Astrocyte (in vitro differentiated cells and primary cell): Measurements from ENCODE around the gene PAOX. TPM values are rescaled to one million over a fixed set of nuclear protein-coding genes. Genes with fewer than 3 reads are reported as not detected.

Experiments
- DNase-seq: peaks from one replicate; pipeline ENCODE4 v3.0.0-alpha.2; 2010; ENCODE audit warnings: low read depth
- FAIRE-seq: peaks from 2 replicates; lab custom pipeline; 2011; peaks lifted over from hg19 to GRCh38; lab: Jason Lieb, UNC
- H2AFZ ChIP-seq: 2 replicates; pipeline ENCODE4 v1.6.0; 2012; ENCODE audit warnings: low read depth, low read length, inconsistent platforms
- H3K27ac ChIP-seq: 2 replicates; pipeline ENCODE4 v1.5.1; 2011; ENCODE audit warnings: low read depth, low read length, inconsistent platforms
- H3K27me3 ChIP-seq: 2 replicates; pipeline ENCODE4 v1.6.0; 2011; ENCODE audit warnings: low read length, inconsistent platforms; ENCODE audit not compliant: insufficient read depth
- H3K36me3 ChIP-seq: 2 replicates; pipeline ENCODE4 v1.5.1; 2011; ENCODE audit warnings: low read length, inconsistent platforms; ENCODE audit not compliant: insufficient read depth
- H3K4me1 ChIP-seq: 2 replicates; pipeline ENCODE4 v1.5.1; 2011; ENCODE audit warnings: low read length, inconsistent platforms; ENCODE audit not compliant: insufficient read depth
- H3K4me2 ChIP-seq: 2 replicates; pipeline ENCODE4 v1.6.0; 2012; ENCODE audit warnings: low read length, inconsistent platforms
- H3K4me3 ChIP-seq: 2 replicates; pipeline ENCODE4 v1.5.1; 2011; ENCODE audit warnings: low read depth, mild to moderate bottlenecking, low read length, inconsistent platforms; ENCODE audit not compliant: insufficient read depth
- H3K79me2 ChIP-seq: 2 replicates; pipeline ENCODE4 v1.6.0; 2012; ENCODE audit warnings: mild to moderate bottlenecking, low read length, inconsistent platforms; ENCODE audit not compliant: insufficient read depth
- H3K9ac ChIP-seq: 2 replicates; pipeline ENCODE4 v1.6.0; 2012; ENCODE audit warnings: mild to moderate bottlenecking, low read length, inconsistent platforms
- H3K9me3 ChIP-seq: 2 replicates; pipeline ENCODE4 v1.5.1; 2012; ENCODE audit warnings: low read depth, mild to moderate bottlenecking, low read length, inconsistent platforms; ENCODE audit not compliant: insufficient read depth
- H4K20me1 ChIP-seq: 2 replicates; pipeline ENCODE4 v1.6.0; 2012; ENCODE audit warnings: low read length, inconsistent platforms; ENCODE audit not compliant: insufficient read depth
- H3K27ac Mint-ChIP-seq: one replicate; pipeline ENCODE4 v1.8.0; 2021; ENCODE audit warnings: mild to moderate bottlenecking, mixed read lengths; ENCODE audit not compliant: unreplicated experiment
- H3K27me3 Mint-ChIP-seq: one replicate; pipeline ENCODE4 v1.8.0; 2021; ENCODE audit warnings: low read depth, mixed read lengths; ENCODE audit not compliant: unreplicated experiment
- H3K36me3 Mint-ChIP-seq: one replicate; pipeline ENCODE4 v1.8.0; 2021; ENCODE audit warnings: low read depth, mixed read lengths; ENCODE audit not compliant: unreplicated experiment
- H3K4me1 Mint-ChIP-seq: one replicate; pipeline ENCODE4 v1.8.0; 2021; ENCODE audit warnings: low read depth, mixed read lengths; ENCODE audit not compliant: unreplicated experiment
- H3K4me3 Mint-ChIP-seq: one replicate; pipeline ENCODE4 v1.8.0; 2021; ENCODE audit warnings: mild to moderate bottlenecking, moderate library complexity, mixed read lengths; ENCODE audit not compliant: unreplicated experiment
- H3K9me3 Mint-ChIP-seq: one replicate; pipeline ENCODE4 v1.8.0; 2021; ENCODE audit warnings: mild to moderate bottlenecking, mixed read lengths; ENCODE audit not compliant: unreplicated experiment
- EZH2 ChIP-seq: IDR thresholded peaks from 2 replicates; pipeline ENCODE4 v1.6.1; 2012; ENCODE audit warnings: mild to moderate bottlenecking, low read length, inconsistent platforms; ENCODE audit not compliant: insufficient read depth
- total RNA-seq: library from RNA; stranded (reverse); gene quantifications from 2 replicates; pipeline ENCODE4 v1.2.1, GENCODE V29; 2021
- TF ChIP-seq, protein P1 (sequence below): IDR thresholded peaks from 2 replicates; pipeline ENCODE4 v1.5.1; 2011; ENCODE audit warnings: low read depth, mild to moderate bottlenecking, inconsistent platforms, low read length, moderate library complexity; ENCODE audit not compliant: insufficient read depth

The PAOX gene
- total RNA-seq, 1 donor from 2014 or later: 7.9 TPM

DNA sequence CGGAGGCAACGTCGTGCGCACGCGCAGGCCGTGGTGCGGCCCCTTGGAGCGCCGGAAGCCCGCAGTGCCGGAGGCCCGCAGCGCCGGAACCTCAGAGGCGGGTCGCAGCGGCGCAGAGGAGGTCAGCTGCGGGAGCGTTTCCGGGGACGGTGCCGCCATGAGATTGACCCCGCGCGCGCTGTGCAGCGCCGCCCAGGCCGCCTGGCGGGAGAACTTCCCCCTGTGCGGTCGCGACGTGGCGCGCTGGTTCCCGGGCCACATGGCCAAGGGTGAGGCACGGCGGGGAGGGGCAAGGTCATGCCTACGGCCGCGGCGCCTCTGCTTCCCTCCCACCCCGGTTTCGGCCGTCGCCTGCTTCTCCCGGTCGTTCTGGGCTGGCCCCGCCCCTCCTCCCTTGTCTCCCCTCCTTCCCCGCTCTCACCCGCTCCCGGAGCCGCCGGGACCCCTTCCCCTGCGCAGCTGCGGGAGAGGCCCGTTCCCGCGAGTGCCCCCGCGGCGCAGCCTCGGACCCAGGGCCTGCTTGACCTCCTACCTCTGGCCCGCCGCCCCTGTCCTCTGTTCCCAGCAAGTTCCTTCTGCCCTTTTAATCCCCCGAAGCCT is 15.1 kb downstream of the PAOX start, which contains the start of gene MTG1:
MTG1 (plus strand) TSS at position 94 of the 600 bp plus-strand sequence; CDS start at position 158, 64 bp downstream.
- no peaks in the 10 kb centered on the region for H3K9me3 Mint-ChIP-seq
- peaks cover 6% of the 10 kb centered on the region for H3K4me1 ChIP-seq
- H3K27me3 ChIP-seq: no peaks in the 10 kb centered on the region
- H4K20me1 ChIP-seq: peaks cover 4% of the 10 kb centered on the region
- peak within 1 kb of the TSS; percentile 95 for H3K27ac Mint-ChIP-seq
- peak within 1 kb of the TSS; percentile 82 for H2AFZ ChIP-seq
- H3K27ac ChIP-seq: peak within 1 kb of the TSS; percentile 68
- H3K4me3 ChIP-seq: peak within 1 kb of the TSS; percentile 83
- DNase-seq (peak; percentile 72), FAIRE-seq (no peak)
- H3K4me1 Mint-ChIP-seq: peaks cover 16% of the 10 kb centered on the region
- peaks cover 21% of the 10 kb centered on the region for H3K36me3 Mint-ChIP-seq
- TF ChIP-seq, protein P1, sequence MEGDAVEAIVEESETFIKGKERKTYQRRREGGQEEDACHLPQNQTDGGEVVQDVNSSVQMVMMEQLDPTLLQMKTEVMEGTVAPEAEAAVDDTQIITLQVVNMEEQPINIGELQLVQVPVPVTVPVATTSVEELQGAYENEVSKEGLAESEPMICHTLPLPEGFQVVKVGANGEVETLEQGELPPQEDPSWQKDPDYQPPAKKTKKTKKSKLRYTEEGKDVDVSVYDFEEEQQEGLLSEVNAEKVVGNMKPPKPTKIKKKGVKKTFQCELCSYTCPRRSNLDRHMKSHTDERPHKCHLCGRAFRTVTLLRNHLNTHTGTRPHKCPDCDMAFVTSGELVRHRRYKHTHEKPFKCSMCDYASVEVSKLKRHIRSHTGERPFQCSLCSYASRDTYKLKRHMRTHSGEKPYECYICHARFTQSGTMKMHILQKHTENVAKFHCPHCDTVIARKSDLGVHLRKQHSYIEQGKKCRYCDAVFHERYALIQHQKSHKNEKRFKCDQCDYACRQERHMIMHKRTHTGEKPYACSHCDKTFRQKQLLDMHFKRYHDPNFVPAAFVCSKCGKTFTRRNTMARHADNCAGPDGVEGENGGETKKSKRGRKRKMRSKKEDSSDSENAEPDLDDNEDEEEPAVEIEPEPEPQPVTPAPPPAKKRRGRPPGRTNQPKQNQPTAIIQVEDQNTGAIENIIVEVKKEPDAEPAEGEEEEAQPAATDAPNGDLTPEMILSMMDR: no peak
- TF ChIP-seq EZH2: no peak
- H3K79me2 ChIP-seq: peaks cover 47% of the 10 kb centered on the region
- no peaks in the 10 kb centered on the region for H3K9me3 ChIP-seq
- H3K36me3 ChIP-seq: peaks cover 10% of the 10 kb centered on the region
- H3K27me3 Mint-ChIP-seq: no peaks in the 10 kb centered on the region
- H3K9ac ChIP-seq: peak within 1 kb of the TSS; percentile 88
- H3K4me3 Mint-ChIP-seq: peak within 1 kb of the TSS; percentile 92
- H3K4me2 ChIP-seq: peak within 1 kb of the TSS; percentile 95

DNA sequence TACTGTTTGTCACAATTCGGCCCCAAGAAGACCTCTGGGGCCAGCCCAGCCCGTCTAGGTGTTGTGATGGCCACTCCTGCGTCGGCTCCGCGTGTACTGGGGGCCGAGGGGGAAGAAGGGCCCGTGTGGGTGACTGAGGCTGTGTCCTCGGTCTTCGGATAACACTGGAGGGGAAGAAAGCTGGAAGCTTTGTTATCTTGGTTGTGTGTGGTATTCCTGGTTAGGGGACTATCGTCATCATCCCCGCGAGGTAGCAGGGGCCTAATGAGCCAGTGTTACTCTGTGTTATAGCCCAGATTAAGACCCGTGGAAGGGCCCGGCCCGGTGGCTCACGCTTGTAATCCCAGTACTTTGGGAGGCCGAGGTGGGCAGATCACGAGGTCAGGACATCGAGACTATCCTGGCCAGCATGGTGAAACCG is 15.7 kb downstream of the PAOX start:
- H3K9me3 ChIP-seq: no peaks in the 10 kb centered on the region
- peak overlapping the region; percentile 88 for H3K9ac ChIP-seq
- no peak for FAIRE-seq
- peak; percentile 14 for DNase-seq
- TF ChIP-seq, protein P1: no peak
- no peak for TF ChIP-seq EZH2
- peaks cover 16% of the 10 kb centered on the region for H3K4me1 Mint-ChIP-seq
- H3K4me2 ChIP-seq: peak overlapping the region; percentile 95
- peak overlapping the region; percentile 95 for H3K27ac Mint-ChIP-seq
- H3K36me3 Mint-ChIP-seq: peaks cover 21% of the 10 kb centered on the region
- peaks cover 53% of the 10 kb centered on the region for H3K79me2 ChIP-seq
- H3K4me3 Mint-ChIP-seq: peak overlapping the region; percentile 92
- H3K27me3 Mint-ChIP-seq: no peaks in the 10 kb centered on the region
- no peaks in the 10 kb centered on the region for H3K9me3 Mint-ChIP-seq
- peaks cover 10% of the 10 kb centered on the region for H3K36me3 ChIP-seq
- peaks cover 4% of the 10 kb centered on the region for H4K20me1 ChIP-seq
- peak overlapping the region; percentile 82 for H2AFZ ChIP-seq
- H3K4me1 ChIP-seq: peaks cover 6% of the 10 kb centered on the region
- peak overlapping the region; percentile 83 for H3K4me3 ChIP-seq
- H3K27ac ChIP-seq: peak overlapping the region; percentile 68
- H3K27me3 ChIP-seq: no peaks in the 10 kb centered on the region
